Measurements from ENCODE around the gene TMEM91. TPM values are rescaled to one million over a fixed set of nuclear protein-coding genes. Genes with fewer than 3 reads are reported as not detected.

The TMEM91 gene
- total and polyA plus RNA-seq, 5 donors: 4.6 to 8.5 (median 5.9) TPM

DNA sequence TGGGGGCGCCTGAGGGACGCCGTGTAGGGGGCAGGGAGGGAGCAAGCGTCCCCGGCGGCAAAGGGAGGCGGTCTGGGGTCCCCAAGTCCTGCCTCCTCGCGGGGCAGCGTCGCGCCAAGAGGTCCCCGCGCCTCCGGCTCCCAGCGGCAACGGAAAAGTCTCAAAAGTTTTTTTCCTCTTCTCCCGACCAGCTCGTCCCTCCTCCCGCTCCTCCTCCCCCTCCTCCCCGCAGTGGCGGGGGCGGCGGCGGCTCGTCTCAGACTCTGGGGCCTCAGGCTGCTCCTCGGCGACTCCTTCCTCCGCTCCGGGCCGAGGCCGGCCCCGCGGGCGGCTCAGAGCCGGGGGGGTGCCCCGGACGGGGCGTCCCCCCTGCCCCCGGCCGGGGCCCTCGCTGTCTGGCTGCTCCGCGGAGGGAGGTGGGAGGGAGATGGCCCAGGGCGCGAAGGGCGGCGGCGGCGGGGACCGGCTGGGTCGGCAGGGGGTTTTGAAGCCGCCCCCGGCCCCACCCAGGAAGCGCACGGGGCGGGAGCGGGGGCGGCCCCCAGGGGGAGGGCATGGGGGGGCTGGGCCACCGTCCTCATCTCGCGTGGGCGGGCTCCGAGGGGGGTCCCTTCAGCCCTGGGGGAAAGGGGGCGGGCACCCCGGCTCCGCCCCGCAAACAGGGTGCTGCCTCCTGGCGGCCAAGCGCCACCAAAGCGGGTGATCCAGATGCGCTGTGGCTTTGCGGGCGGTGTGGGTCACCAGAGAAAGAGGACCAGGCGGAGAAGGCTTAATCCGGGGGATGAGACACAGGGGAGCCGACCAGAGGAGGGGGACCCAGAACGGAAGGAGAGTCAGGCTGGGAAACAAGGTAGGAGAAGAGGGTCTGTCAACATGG, 22.6 kb upstream of the TMEM91 start, which contains the start of gene TGFB1:
TGFB1 (minus strand) TSS at position 457 of the 877 bp plus-strand sequence. CDS start 878 bp downstream, outside the sequence.
- no peaks in the 10 kb centered on the region for H3K27me3 ChIP-seq (ENCODE audit: control insufficient read depth, insufficient read depth)
- no peaks in the 10 kb centered on the region for H3K9me3 ChIP-seq (ENCODE audit: control insufficient read depth, low read length)
- H3K27ac ChIP-seq (ENCODE audit: low read length): peak within 1 kb of the TSS; percentile 79
- peaks cover 3% of the 10 kb centered on the region for H3K4me1 ChIP-seq (ENCODE audit: control insufficient read depth, insufficient read depth, low read length)
- DNase-seq (peak; percentile 90 to 97 (median 96)), ATAC-seq (peak; percentile 71 to 83)
- under 1% methylated on average over 78 of the region's 78 CpGs for WGBS
- intact Hi-C loops (cut with DNase I): loop anchor here in 1 of 4 donors (10.0 kb wide), 1 partner anchor 81 kb away; the partner anchor contains the start of gene DMAC2
- peak within 1 kb of the TSS; percentile 93 for H3K4me3 ChIP-seq (ENCODE audit: low read length)

DNA sequence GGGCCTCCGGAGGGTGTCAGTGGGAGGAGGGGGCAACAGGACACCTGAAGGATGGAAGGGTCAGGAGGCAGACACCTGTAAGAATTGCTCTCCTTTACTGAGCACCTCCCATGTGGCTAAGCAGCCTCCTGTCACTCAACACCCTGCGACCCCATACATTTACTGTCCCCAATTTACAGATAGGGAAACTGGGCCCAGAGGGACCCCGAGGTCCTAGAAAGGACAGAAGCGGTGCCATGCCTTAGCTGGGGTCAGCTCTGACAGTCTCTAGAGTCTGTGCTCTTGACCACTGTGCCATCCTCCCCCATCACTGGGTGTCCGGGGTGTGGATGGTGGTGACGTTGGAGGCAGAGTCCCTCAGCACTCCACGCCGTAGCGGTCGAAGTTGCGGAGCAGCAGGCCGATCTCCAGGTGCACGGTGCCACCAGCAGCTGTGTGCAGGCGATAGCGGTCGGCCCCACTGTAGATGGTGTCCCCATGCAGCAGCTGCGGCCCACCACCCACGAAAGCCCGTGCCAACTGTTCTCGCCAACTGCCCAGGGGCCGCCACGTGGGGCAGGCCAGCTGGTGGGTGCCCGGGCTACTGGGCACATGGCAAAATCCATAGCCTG, 21.9 kb upstream of the TMEM91 start:
- Histone ChIP-seq H3K27me3 (ENCODE audit: control insufficient read depth, insufficient read depth) (no peaks in the 10 kb centered on the region), H3K4me1 (ENCODE audit: control insufficient read depth, insufficient read depth, low read length) (peaks cover 3% of the 10 kb centered on the region), H3K9me3 (ENCODE audit: control insufficient read depth, low read length) (no peaks in the 10 kb centered on the region), H3K27ac (ENCODE audit: low read length) (no peak overlapping the region), H3K4me3 (ENCODE audit: low read length) (peak overlapping the region; percentile 93)
- no peak for ATAC-seq
- whole genome bisulfite sequencing: 88% methylated on average over 23 of the region's 23 CpGs
- DNase-seq: peak in 2 of 3 donors; percentile 66 to 69
- intact Hi-C loops (cut with DNase I): loop anchor here in 1 of 4 donors (10.0 kb wide), 1 partner anchor 80 kb away; the partner anchor contains the start of gene DMAC2

- no peak overlapping the region for H3K4me3 ChIP-seq (ENCODE audit: low read length)
- intact Hi-C loops (cut with DNase I): loop anchor here in 1 of 4 donors (5.0 to 10.0 kb wide), 2 partner anchors 33 to 80 kb away; partner anchors contain the start of gene DMAC2
- peaks cover 3% of the 10 kb centered on the region for H3K4me1 ChIP-seq (ENCODE audit: control insufficient read depth, insufficient read depth, low read length)
- H3K27ac ChIP-seq (ENCODE audit: low read length): no peak overlapping the region
- H3K27me3 ChIP-seq (ENCODE audit: control insufficient read depth, insufficient read depth): no peaks in the 10 kb centered on the region
- DNase-seq (no peak), ATAC-seq (no peak)
- WGBS: 68% methylated on average over 1 of the region's 1 CpG
- H3K9me3 ChIP-seq (ENCODE audit: control insufficient read depth, low read length): no peaks in the 10 kb centered on the region
These were observed 21.3 kb upstream of the TMEM91 start for GRCh38 chr19:41355035-41355434.

DNA sequence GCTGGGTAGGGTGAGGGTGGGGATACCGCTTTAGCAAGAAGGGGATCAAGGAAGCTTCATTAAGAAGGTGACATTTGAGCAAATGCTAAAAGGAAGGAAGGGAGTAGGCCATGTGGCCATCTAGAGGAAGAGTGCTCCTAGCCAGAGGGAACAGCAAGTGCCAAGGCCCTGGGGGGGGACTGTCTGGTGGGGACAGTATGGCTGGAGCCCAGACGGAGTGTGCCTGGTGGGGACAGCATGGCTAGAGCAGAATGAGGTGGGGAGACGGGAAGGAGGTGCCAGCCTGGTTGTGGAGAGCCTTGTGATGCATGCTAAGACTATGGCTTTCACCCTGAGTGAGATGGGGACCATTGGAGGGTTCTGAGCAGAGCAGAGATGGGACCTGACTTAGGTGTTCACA, 20.5 kb upstream of the TMEM91 start:
- H3K27me3 ChIP-seq (ENCODE audit: control insufficient read depth, insufficient read depth): no peaks in the 10 kb centered on the region
- intact Hi-C loops (cut with DNase I): loop anchor here in 1 of 4 donors (5.0 to 10.0 kb wide), 2 partner anchors 34 to 79 kb away; partner anchors contain the start of gene DMAC2
- no peak overlapping the region for H3K27ac ChIP-seq (ENCODE audit: low read length)
- ATAC-seq (no peak), DNase-seq (peak in 1 of 3 donors; percentile 36)
- no peaks in the 10 kb centered on the region for H3K4me1 ChIP-seq (ENCODE audit: control insufficient read depth, insufficient read depth, low read length)
- H3K4me3 ChIP-seq (ENCODE audit: low read length): no peak overlapping the region
- WGBS: 53% methylated on average over 3 of the region's 3 CpGs
- H3K9me3 ChIP-seq (ENCODE audit: control insufficient read depth, low read length): no peaks in the 10 kb centered on the region

GRCh38 chr19:41356984-41357739, 19.2 kb upstream of the TMEM91 start:
- Histone ChIP-seq H3K4me1 (ENCODE audit: control insufficient read depth, insufficient read depth, low read length) (no peaks in the 10 kb centered on the region), H3K27ac (ENCODE audit: low read length) (no peak overlapping the region), H3K4me3 (ENCODE audit: low read length) (no peak overlapping the region), H3K27me3 (ENCODE audit: control insufficient read depth, insufficient read depth) (no peaks in the 10 kb centered on the region), H3K9me3 (ENCODE audit: control insufficient read depth, low read length) (no peaks in the 10 kb centered on the region)
- DNase-seq (no peak), ATAC-seq (no peak)
- 71% methylated on average over 11 of the region's 11 CpGs for WGBS
- intact Hi-C loops (cut with DNase I): loop anchor here in 1 of 4 donors (5.0 to 10.0 kb wide), 2 partner anchors 35 to 78 kb away; partner anchors contain the start of gene DMAC2

GRCh38 chr19:41357746-41358145, 18.6 kb upstream of the TMEM91 start:
- no peaks in the 10 kb centered on the region for H3K4me1 ChIP-seq (ENCODE audit: control insufficient read depth, insufficient read depth, low read length)
- DNase-seq (peak in 1 of 3 donors; percentile 64), ATAC-seq (no peak)
- no peak overlapping the region for H3K27ac ChIP-seq (ENCODE audit: low read length)
- H3K4me3 ChIP-seq (ENCODE audit: low read length): no peak overlapping the region
- no peaks in the 10 kb centered on the region for H3K9me3 ChIP-seq (ENCODE audit: control insufficient read depth, low read length)
- 91% methylated on average over 13 of the region's 13 CpGs for WGBS
- no peaks in the 10 kb centered on the region for H3K27me3 ChIP-seq (ENCODE audit: control insufficient read depth, insufficient read depth)
- intact Hi-C loops (cut with DNase I): loop anchor here in 1 of 4 donors (5.0 to 10.0 kb wide), 2 partner anchors 35 to 77 kb away; partner anchors contain the start of gene DMAC2

DNA sequence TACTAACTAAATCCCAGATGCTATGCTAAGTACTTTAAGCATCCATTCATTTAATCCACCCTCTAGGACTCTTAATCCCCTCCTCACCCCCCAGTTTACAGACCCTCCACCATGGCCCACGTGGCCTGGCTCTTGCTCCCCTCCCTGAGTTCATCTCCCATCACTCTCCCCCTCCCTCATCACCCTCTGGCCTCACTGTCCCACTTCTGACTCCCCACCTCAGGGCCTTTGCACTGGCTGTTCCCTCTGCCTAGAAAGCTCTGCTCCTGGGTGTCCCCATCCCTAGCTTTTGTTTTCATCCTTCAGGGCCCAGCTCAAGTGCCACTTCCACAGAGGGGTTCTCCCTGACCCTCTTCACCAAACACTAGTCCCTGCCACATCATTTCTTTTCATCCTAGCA, 16.6 kb upstream of the TMEM91 start:
- H3K4me1 ChIP-seq (ENCODE audit: control insufficient read depth, insufficient read depth, low read length): peaks cover 5% of the 10 kb centered on the region
- 96% methylated on average over 1 of the region's 1 CpG for WGBS
- H3K9me3 ChIP-seq (ENCODE audit: control insufficient read depth, low read length): no peaks in the 10 kb centered on the region
- ATAC-seq: no peak
- DNase-seq: no peak
- intact Hi-C loops (cut with DNase I): loop anchor here in 1 of 4 donors (5.0 to 10.0 kb wide), 2 partner anchors 37 to 75 kb away; partner anchors contain the start of gene DMAC2
- no peak overlapping the region for H3K4me3 ChIP-seq (ENCODE audit: low read length)
- no peaks in the 10 kb centered on the region for H3K27me3 ChIP-seq (ENCODE audit: control insufficient read depth, insufficient read depth)
- H3K27ac ChIP-seq (ENCODE audit: low read length): no peak overlapping the region

DNA sequence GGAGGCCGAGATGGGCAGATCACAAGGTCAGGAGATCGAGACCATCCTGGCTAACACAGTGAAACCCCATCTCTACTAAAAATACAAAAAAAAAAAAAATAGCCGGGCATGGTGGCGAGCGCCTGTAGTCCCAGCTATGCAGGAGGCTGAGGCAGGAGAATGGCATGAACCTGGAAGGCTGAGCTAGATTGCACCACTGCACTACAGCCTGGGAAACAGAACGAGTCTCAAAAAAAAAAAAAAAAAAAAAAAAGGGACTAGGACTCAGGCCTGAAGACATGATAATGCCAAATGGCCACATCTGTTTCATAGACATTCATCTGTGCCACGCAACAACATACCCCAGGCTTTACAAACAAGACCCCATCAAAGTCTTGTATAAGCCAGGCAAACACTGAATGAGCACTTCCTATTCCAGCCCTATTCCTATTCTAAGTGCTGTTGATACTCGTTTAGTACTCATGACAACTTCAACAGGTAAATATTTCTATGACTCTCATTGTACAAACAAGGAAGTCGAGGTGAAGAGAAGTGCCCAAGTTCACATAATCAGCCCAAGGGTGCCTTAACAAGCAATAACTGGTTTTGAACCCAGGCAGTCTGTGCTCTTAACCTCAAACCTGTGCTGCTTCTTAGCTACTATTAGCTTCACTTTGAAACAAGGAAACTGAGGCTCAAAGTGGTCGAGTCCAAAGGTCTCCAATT, 14.0 kb upstream of the TMEM91 start:
- Histone ChIP-seq H3K4me1 (ENCODE audit: control insufficient read depth, insufficient read depth, low read length) (peaks cover 7% of the 10 kb centered on the region), H3K9me3 (ENCODE audit: control insufficient read depth, low read length) (no peaks in the 10 kb centered on the region), H3K27me3 (ENCODE audit: control insufficient read depth, insufficient read depth) (no peaks in the 10 kb centered on the region), H3K27ac (ENCODE audit: low read length) (no peak overlapping the region), H3K4me3 (ENCODE audit: low read length) (no peak overlapping the region)
- 89% methylated on average over 10 of the region's 10 CpGs for WGBS
- intact Hi-C loops (cut with DNase I): no loop called here
- no peak for DNase-seq
- ATAC-seq: no peak

DNA sequence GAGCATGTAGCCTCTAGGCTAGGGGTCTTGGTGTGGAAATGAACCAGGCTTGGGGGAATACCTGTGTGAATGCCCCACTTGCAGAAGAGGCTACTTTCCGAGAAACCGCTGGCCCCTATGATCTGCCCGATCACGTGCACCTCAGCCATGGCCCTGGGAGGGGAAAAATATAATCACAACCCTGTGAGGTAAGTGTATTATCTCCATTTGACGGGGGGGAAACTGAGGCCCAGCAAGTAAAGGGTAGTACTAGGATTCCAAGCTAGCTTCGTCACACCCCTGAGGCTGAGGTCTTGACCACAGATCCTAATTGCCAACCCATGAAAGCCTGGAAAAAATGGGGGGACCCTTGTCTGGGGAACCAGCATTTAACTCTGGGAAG, 13.0 kb upstream of the TMEM91 start:
- peaks cover 7% of the 10 kb centered on the region for H3K4me1 ChIP-seq (ENCODE audit: control insufficient read depth, insufficient read depth, low read length)
- H3K4me3 ChIP-seq (ENCODE audit: low read length): peak overlapping the region; percentile 87
- H3K27ac ChIP-seq (ENCODE audit: low read length): peak overlapping the region; percentile 85
- 47% methylated on average over 6 of the region's 6 CpGs for WGBS
- DNase-seq: peak in 1 of 3 donors; percentile 60
- no peaks in the 10 kb centered on the region for H3K9me3 ChIP-seq (ENCODE audit: control insufficient read depth, low read length)
- no peak for ATAC-seq
- intact Hi-C loops (cut with DNase I): no loop called here
- no peaks in the 10 kb centered on the region for H3K27me3 ChIP-seq (ENCODE audit: control insufficient read depth, insufficient read depth)

All from right cardiac atrium (tissue), 5 donors.